NB4 (cell line): ENCODE data around the gene EPHA4.

Experiments
- DNase-seq: peaks from one replicate; pipeline ENCODE4 v3.0.0; 2010; ENCODE audit warnings: low read depth
- H3K4me3 ChIP-seq: one replicate; pipeline ENCODE4 v1.5.1; 2011; ENCODE audit warnings: mild to moderate bottlenecking, low read depth, low read length, moderate library complexity
- CTCF ChIP-seq: IDR thresholded peaks from one replicate; pipeline ENCODE4 v1.5.1; 2012; ENCODE audit warnings: low read depth, low read length
- MAX ChIP-seq: IDR thresholded peaks from 2 replicates; pipeline ENCODE4 v1.6.1; 2011; ENCODE audit warnings: low read depth, low read length
- MYC ChIP-seq: IDR thresholded peaks from 2 replicates; pipeline ENCODE4 v1.6.1; 2011; ENCODE audit warnings: low read depth, low read length
- POLR2A ChIP-seq: IDR thresholded peaks from 2 replicates; pipeline ENCODE4 v1.6.1; 2011; ENCODE audit warnings: mild to moderate bottlenecking; ENCODE audit not compliant: insufficient read length; ENCODE audit errors: extremely low read depth

The EPHA4 gene

GRCh38 chr2:221442128-221442527 is 130.0 kb downstream of the EPHA4 start:
- H3K4me3 ChIP-seq: no peak overlapping the region
- TF ChIP-seq CTCF: no peak
- TF ChIP-seq MYC: no peak
- TF ChIP-seq MAX: no peak
- TF ChIP-seq POLR2A: no peak
- no peak for DNase-seq

DNA sequence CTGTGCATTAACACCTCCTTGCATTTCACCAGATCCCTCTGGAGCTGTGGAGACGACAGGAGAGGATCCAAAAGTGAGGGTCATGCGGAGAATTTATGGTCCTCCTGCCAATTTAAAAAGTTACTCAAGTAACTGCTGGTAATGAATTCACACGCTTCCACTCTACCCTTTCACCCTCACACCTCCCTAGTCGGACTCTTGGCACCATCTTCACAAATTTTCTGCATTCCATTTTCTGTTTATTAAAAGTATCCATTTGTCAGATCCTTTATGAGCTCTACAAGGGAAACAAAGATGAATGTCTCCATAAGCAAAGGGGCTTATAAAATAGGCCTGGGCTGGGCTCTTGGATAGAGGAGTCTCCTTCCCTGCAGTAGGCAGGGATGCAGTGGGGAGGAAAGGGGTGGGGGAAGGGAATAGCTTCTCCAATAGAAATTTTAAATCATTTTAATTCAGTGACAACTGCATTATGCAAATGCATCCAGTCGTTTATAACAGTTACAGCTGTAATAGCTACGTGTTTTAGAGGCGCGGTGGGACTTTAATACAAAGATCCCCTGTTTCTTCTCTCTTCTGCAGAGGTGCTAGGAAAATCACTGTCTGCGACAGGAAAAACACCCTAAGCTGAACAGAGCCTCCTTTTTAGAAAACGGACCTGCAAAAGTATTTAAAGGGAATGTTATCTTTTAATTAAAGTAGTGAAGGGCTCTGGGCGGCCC is 132.2 kb downstream of the EPHA4 start:
- no peak for DNase-seq
- no peak overlapping the region for H3K4me3 ChIP-seq
- TF ChIP-seq POLR2A: no peak
- TF ChIP-seq CTCF: no peak
- no peak for TF ChIP-seq MYC
- TF ChIP-seq MAX: no peak

- no peak for DNase-seq
- TF ChIP-seq CTCF: no peak
- no peak for TF ChIP-seq POLR2A
- no peak for TF ChIP-seq MAX
- TF ChIP-seq MYC: no peak
- H3K4me3 ChIP-seq: no peak overlapping the region
These were observed 135.0 kb downstream of the EPHA4 start for GRCh38 chr2:221437056-221437455.

DNA sequence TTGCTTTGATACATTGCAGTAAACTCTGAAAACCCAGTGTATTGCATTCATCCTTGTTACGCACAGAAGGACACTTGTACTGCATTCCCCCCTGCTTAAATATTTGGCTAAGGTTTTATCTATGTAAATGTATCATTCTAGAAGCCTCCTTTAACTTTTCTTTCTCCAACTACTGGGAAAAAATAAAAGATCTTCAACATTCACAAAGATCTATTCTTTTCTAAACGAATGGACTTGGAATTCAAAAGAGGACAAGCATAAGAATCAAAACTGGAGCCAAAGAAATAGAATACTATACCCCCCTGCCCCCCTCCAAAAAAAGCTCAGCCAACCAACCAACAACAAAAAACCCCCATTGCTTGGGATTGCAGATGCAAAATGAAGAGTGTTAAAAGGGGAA is 136.9 kb downstream of the EPHA4 start:
- TF ChIP-seq CTCF (no peak), MYC (no peak), POLR2A (no peak), MAX (no peak)
- no peak overlapping the region for H3K4me3 ChIP-seq
- DNase-seq: no peak

DNA sequence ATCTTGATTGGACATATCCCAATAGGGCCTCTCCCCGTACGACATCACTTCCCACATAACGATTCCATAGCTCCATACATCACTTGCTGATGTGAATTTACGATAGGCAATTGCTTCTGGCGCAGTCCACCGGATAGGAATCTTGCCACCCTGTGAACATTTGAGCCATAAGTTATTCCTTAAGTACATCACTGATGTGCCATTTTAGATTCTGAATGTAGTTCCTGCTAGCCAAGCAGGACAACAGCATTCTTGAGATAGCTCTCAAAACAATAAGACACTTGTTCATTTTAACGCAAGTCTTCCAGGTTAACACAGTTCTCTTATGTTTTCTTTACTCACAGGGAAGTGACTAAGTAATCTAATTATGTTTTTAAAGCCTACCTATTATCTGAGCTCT is 138.0 kb downstream of the EPHA4 start:
- H3K4me3 ChIP-seq: no peak overlapping the region
- DNase-seq: no peak
- TF ChIP-seq MYC: no peak
- TF ChIP-seq POLR2A: no peak
- TF ChIP-seq CTCF: no peak
- no peak for TF ChIP-seq MAX

GRCh38 chr2:221431477-221431876 is 140.6 kb downstream of the EPHA4 start:
- no peak for DNase-seq
- TF ChIP-seq POLR2A: no peak
- no peak for TF ChIP-seq MAX
- no peak for TF ChIP-seq MYC
- TF ChIP-seq CTCF: no peak
- no peak overlapping the region for H3K4me3 ChIP-seq
